ENCODE data around the gene NF1. TPM values are rescaled to one million over a fixed set of nuclear protein-coding genes. Genes with fewer than 3 reads are reported as not detected.

NF1 gene
- total RNA-seq, 1 experiment from 2014 or later, result 35.4 TPM

- no peak overlapping the region for H3K27ac Mint-ChIP-seq
- peaks cover 32% of the 10 kb centered on the region for H3K36me3 Mint-ChIP-seq
- ATAC-seq (no peak), DNase-seq (ENCODE audit: low spot score) (no peak)
- TF ChIP-seq, protein P1, sequence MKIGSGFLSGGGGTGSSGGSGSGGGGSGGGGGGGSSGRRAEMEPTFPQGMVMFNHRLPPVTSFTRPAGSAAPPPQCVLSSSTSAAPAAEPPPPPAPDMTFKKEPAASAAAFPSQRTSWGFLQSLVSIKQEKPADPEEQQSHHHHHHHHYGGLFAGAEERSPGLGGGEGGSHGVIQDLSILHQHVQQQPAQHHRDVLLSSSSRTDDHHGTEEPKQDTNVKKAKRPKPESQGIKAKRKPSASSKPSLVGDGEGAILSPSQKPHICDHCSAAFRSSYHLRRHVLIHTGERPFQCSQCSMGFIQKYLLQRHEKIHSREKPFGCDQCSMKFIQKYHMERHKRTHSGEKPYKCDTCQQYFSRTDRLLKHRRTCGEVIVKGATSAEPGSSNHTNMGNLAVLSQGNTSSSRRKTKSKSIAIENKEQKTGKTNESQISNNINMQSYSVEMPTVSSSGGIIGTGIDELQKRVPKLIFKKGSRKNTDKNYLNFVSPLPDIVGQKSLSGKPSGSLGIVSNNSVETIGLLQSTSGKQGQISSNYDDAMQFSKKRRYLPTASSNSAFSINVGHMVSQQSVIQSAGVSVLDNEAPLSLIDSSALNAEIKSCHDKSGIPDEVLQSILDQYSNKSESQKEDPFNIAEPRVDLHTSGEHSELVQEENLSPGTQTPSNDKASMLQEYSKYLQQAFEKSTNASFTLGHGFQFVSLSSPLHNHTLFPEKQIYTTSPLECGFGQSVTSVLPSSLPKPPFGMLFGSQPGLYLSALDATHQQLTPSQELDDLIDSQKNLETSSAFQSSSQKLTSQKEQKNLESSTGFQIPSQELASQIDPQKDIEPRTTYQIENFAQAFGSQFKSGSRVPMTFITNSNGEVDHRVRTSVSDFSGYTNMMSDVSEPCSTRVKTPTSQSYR (CRISPR knock-in tag; IDR thresholded peaks at IDR 0.05), result no peak
- TF ChIP-seq ZBTB43 (CRISPR knock-in tag; IDR thresholded peaks at IDR 0.05), result no peak
- TF ChIP-seq E2F1 (CRISPR knock-in tag; IDR thresholded peaks at IDR 0.05), result no peak
- TF ChIP-seq ZNF532 (CRISPR knock-in tag; IDR thresholded peaks at IDR 0.05; ENCODE audit: borderline replicate concordance), result no peak
- no peaks in the 10 kb centered on the region for H3K27me3 Mint-ChIP-seq (ENCODE audit: low read depth)
- H3K4me3 Mint-ChIP-seq, result no peak overlapping the region
- peaks cover 11% of the 10 kb centered on the region for H3K4me1 Mint-ChIP-seq
- ChIA-PET CTCF (no interaction called here), POLR2A (no interaction called here)
- no peaks in the 10 kb centered on the region for H3K9me3 Mint-ChIP-seq
Measured at GRCh38 chr17:31241116-31241515, 146.3 kb downstream of the NF1 start.

- H3K4me3 Mint-ChIP-seq, result no peak overlapping the region
- ATAC-seq (no peak), DNase-seq (ENCODE audit: low spot score) (no peak)
- ChIA-PET CTCF (no interaction called here), POLR2A (no interaction called here)
- H3K27ac Mint-ChIP-seq, result peak overlapping the region; percentile 52; the same call in 1 of the 2 replicates
- H3K27me3 Mint-ChIP-seq (ENCODE audit: low read depth), result no peaks in the 10 kb centered on the region
- peaks cover 24% of the 10 kb centered on the region for H3K4me1 Mint-ChIP-seq
- H3K36me3 Mint-ChIP-seq, result 0 out of 2 replicates have a peak, but pooled peaks cover 4% of the 10 kb centered on the region
- no peaks in the 10 kb centered on the region for H3K9me3 Mint-ChIP-seq
- TF ChIP-seq NR3C1 (CRISPR knock-in tag; conservative IDR thresholded peaks at IDR 0.05; ENCODE audit: low read depth) (no peak), ZNF416 (CRISPR knock-in tag; IDR thresholded peaks at IDR 0.05) (no peak), ZNF219 (CRISPR knock-in tag; IDR thresholded peaks at IDR 0.05; ENCODE audit: borderline replicate concordance) (no peak), RELA (CRISPR knock-in tag; IDR thresholded peaks at IDR 0.05; ENCODE audit: borderline replicate concordance) (no peak), FOXP1 (CRISPR knock-in tag; IDR thresholded peaks at IDR 0.05; ENCODE audit: borderline replicate concordance) (no peak), TEAD1 (CRISPR knock-in tag; IDR thresholded peaks at IDR 0.05) (no peak), JUN (CRISPR knock-in tag; IDR thresholded peaks at IDR 0.05) (no peak), TP53 (CRISPR knock-in tag; IDR thresholded peaks at IDR 0.05) (no peak), JAZF1 (CRISPR knock-in tag; IDR thresholded peaks at IDR 0.05) (no peak), SOX15 (CRISPR knock-in tag; IDR thresholded peaks at IDR 0.05) (no peak), ZNF121 (CRISPR knock-in tag; IDR thresholded peaks at IDR 0.05) (no peak), KAT7 (CRISPR knock-in tag; IDR thresholded peaks at IDR 0.05; ENCODE audit: borderline replicate concordance) (no peak), NFE2L1 (CRISPR knock-in tag; IDR thresholded peaks at IDR 0.05) (no peak)
- TF ChIP-seq, protein P2, sequence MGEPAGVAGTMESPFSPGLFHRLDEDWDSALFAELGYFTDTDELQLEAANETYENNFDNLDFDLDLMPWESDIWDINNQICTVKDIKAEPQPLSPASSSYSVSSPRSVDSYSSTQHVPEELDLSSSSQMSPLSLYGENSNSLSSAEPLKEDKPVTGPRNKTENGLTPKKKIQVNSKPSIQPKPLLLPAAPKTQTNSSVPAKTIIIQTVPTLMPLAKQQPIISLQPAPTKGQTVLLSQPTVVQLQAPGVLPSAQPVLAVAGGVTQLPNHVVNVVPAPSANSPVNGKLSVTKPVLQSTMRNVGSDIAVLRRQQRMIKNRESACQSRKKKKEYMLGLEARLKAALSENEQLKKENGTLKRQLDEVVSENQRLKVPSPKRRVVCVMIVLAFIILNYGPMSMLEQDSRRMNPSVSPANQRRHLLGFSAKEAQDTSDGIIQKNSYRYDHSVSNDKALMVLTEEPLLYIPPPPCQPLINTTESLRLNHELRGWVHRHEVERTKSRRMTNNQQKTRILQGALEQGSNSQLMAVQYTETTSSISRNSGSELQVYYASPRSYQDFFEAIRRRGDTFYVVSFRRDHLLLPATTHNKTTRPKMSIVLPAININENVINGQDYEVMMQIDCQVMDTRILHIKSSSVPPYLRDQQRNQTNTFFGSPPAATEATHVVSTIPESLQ (CRISPR knock-in tag; IDR thresholded peaks at IDR 0.05), result no peak
- TF ChIP-seq, protein P3, sequence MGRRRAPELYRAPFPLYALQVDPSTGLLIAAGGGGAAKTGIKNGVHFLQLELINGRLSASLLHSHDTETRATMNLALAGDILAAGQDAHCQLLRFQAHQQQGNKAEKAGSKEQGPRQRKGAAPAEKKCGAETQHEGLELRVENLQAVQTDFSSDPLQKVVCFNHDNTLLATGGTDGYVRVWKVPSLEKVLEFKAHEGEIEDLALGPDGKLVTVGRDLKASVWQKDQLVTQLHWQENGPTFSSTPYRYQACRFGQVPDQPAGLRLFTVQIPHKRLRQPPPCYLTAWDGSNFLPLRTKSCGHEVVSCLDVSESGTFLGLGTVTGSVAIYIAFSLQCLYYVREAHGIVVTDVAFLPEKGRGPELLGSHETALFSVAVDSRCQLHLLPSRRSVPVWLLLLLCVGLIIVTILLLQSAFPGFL (CRISPR knock-in tag; IDR thresholded peaks at IDR 0.05; ENCODE audit: borderline replicate concordance), result no peak
- TF ChIP-seq, protein P4, sequence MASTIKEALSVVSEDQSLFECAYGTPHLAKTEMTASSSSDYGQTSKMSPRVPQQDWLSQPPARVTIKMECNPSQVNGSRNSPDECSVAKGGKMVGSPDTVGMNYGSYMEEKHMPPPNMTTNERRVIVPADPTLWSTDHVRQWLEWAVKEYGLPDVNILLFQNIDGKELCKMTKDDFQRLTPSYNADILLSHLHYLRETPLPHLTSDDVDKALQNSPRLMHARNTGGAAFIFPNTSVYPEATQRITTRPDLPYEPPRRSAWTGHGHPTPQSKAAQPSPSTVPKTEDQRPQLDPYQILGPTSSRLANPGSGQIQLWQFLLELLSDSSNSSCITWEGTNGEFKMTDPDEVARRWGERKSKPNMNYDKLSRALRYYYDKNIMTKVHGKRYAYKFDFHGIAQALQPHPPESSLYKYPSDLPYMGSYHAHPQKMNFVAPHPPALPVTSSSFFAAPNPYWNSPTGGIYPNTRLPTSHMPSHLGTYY (CRISPR knock-in tag; IDR thresholded peaks at IDR 0.05), result no peak
Measured at GRCh38 chr17:31248986-31249834, 154.4 kb downstream of the NF1 start.
